GM19452 (cell line): ENCODE data around the gene OR1J1.

ENCODE experiments used
- ATAC-seq: cut with Tn5 transposase; IDR thresholded peaks from one replicate; pipeline ENCODE4 v1.9.1; 2021; ENCODE audit not compliant: unreplicated experiment

Gene OR1J1

GRCh38 chr9:122446819-122447484 is 30.8 kb downstream of the OR1J1 start:
- no peak for ATAC-seq

GRCh38 chr9:122445155-122445749 is 32.5 kb downstream of the OR1J1 start:
- ATAC-seq: no peak

GRCh38 chr9:122444041-122444733 is 33.5 kb downstream of the OR1J1 start:
- no peak for ATAC-seq

GRCh38 chr9:122442568-122442967 is 35.2 kb downstream of the OR1J1 start:
- ATAC-seq: no peak
